BJ (cell line): Measurements from ENCODE around the gene RSPRY1. TPM values are rescaled to one million over a fixed set of nuclear protein-coding genes. Genes with fewer than 3 reads are reported as not detected.

Experiments
- CTCF ChIA-PET: fragments of 350-600 bp; formaldehyde crosslinking; extraction: SDS; loops from one replicate; lab custom pipeline; 2021; ENCODE audit warnings: antibody characterized with exemption, inconsistent platforms; lab: Yijun Ruan, JAX
- POLR2A ChIA-PET: fragments of 300-600 bp; sonication (Branson Sonifier 250); formaldehyde crosslinking; extraction: SDS; loops from one replicate; lab custom pipeline; 2021; ENCODE audit warnings: antibody characterized with exemption; lab: Charles Lee
- DNase-seq: peaks from one replicate; pipeline ENCODE4 v3.0.0-alpha.2; 2011; ENCODE audit warnings: low read depth
- H3K27me3 ChIP-seq: 2 replicates; pipeline ENCODE4 v1.6.0; 2011; ENCODE audit warnings: low read length; ENCODE audit not compliant: control insufficient read depth, insufficient read depth
- H3K36me3 ChIP-seq: 2 replicates; pipeline ENCODE4 v1.5.1; 2011; ENCODE audit warnings: low read length; ENCODE audit not compliant: control insufficient read depth, insufficient read depth
- H3K4me3 ChIP-seq: 2 replicates; pipeline ENCODE4 v1.5.1; 2011; ENCODE audit warnings: low read depth, mild to moderate bottlenecking, control low read depth, low read length
- polyA plus RNA-seq: library from polyadenylated mRNA; depleted of rRNA; stranded (reverse); fragments of >200 nt; gene quantifications from 2 replicates; pipeline ENCODE4 v1.2.3, GENCODE V29; 2011; rRNA removed
- TF ChIP-seq, protein P1 (sequence below): IDR thresholded peaks from 2 replicates; pipeline ENCODE4 v1.5.1; 2011; ENCODE audit warnings: low read depth, mild to moderate bottlenecking, control low read depth, inconsistent platforms, low read length, moderate library complexity; ENCODE audit not compliant: insufficient read depth

Gene RSPRY1
- polyA plus RNA-seq, 1 experiment: 29.7 TPM

DNA sequence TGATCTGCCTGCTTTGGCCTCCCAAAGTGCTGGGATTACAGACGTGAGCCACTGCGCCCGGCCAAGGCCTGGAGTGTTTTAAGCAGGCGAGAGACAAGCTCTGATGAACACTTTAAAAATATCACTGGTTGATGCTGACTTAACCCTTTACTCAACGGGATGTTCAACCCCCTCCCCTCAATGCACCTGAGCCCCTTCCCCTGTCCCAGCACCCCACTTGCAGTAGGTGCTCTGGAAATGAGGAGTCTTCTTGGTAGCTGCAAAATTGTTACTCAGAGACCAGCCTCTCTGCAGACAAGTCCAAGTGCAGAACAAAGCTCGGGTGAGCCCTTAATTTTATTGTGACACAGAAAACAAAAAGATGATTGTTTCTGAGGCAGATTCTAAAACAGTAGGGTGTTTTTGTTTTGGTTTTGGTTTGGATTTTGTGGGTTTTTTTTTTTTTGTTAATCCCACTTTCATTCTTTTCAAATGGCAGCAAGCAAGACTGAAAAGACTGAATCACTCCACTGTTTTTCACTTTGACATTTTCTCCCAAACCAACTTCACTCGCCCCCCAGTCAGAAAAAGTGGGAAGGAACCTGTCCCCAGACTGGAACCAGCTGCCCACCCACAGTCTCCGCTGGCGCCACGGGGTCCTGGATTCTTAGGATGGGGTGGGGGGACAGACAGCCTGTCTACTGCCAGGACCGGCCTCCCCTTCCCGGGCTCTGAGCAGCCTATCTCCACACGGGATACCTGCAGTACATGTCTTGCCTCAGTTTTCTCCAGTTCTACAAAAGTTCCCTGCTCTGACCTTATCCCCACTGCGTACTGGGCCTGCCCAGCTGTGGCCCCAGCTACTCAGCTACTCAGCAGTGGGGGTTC is 103.5 kb downstream of the RSPRY1 start:
- DNase-seq: no peak
- ChIA-PET CTCF (interaction anchor here (0.9 to 5.3 kb wide), 4 partner anchors 10 to 197 kb away, joined by 3 to 26 read pairs (median 6); partner anchors contain the start of gene CPNE2), POLR2A (no interaction called here)
- TF ChIP-seq, protein P1, sequence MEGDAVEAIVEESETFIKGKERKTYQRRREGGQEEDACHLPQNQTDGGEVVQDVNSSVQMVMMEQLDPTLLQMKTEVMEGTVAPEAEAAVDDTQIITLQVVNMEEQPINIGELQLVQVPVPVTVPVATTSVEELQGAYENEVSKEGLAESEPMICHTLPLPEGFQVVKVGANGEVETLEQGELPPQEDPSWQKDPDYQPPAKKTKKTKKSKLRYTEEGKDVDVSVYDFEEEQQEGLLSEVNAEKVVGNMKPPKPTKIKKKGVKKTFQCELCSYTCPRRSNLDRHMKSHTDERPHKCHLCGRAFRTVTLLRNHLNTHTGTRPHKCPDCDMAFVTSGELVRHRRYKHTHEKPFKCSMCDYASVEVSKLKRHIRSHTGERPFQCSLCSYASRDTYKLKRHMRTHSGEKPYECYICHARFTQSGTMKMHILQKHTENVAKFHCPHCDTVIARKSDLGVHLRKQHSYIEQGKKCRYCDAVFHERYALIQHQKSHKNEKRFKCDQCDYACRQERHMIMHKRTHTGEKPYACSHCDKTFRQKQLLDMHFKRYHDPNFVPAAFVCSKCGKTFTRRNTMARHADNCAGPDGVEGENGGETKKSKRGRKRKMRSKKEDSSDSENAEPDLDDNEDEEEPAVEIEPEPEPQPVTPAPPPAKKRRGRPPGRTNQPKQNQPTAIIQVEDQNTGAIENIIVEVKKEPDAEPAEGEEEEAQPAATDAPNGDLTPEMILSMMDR: no peak
- Histone ChIP-seq H3K36me3 (no peaks in the 10 kb centered on the region), H3K27me3 (peaks cover 3% of the 10 kb centered on the region), H3K4me3 (no peak overlapping the region)

Other genes starting within 250 kb of the RSPRY1 start
- 0.04 and 0.07 TPM in 2 replicates for gene CETP, start 224.4 kb upstream of the RSPRY1 start, polyA plus RNA-seq
- 15.4 and 19.2 TPM in 2 replicates for gene NLRC5, start 196.8 kb upstream of the RSPRY1 start, polyA plus RNA-seq
- gene CPNE2, start 93.7 kb upstream of the RSPRY1 start, polyA plus RNA-seq: 51.0 and 80.6 TPM in 2 replicates
- 68.5 and 96.5 TPM in 2 replicates for gene PSME3IP1, start 290 bp upstream of the RSPRY1 start, polyA plus RNA-seq
- 69.5 and 94.8 TPM in 2 replicates for gene ARL2BP, start 58.9 kb downstream of the RSPRY1 start, polyA plus RNA-seq
- gene PLLP, start 98.3 kb downstream of the RSPRY1 start, polyA plus RNA-seq: 0.02 and 0.09 TPM in 2 replicates
- not detected in 2 replicates for gene CCL22, start 172.5 kb downstream of the RSPRY1 start, polyA plus RNA-seq
- gene CX3CL1, start 186.2 kb downstream of the RSPRY1 start, polyA plus RNA-seq: 0.02 TPM in 1 of 2 replicates, not detected in the other
- gene CCL17, start 218.4 kb downstream of the RSPRY1 start, polyA plus RNA-seq: not detected in 2 replicates